Adrenal gland (tissue), 12 donors: ENCODE data around the gene PLEKHG4B. TPM values are rescaled to one million over a fixed set of nuclear protein-coding genes. Genes with fewer than 3 reads are reported as not detected.
"Not testable (repeated sequence)": the region's sequence is repeated elsewhere in the genome, so short reads cannot be mapped to it uniquely, and the experiment has no call there.

ENCODE experiments used
- DNase-seq, 7 donors: peaks; one replicate each; pipeline ENCODE4 v3.0.0-alpha.2; 2019 to 2020
- H3K27ac ChIP-seq, 5 donors: fragments of 200-600 bp; sonication (generic) in 4 of 5; 1 replicate in 3 of 5; 2 replicates in 2 of 5; pipeline versions ENCODE4 v1.5.1 to v1.8.0; 2016 to 2020; ENCODE audit warnings: mild to moderate bottlenecking in 1 of 5
- H3K27me3 ChIP-seq: fragments of 200-600 bp; 2 replicates; pipeline ENCODE4 v1.8.0; 2021
- H3K36me3 ChIP-seq, 2 donors: fragments of 200-600 bp; replicated peaks in 1 of 2; 1 replicate in 1 of 2; 2 replicates in 1 of 2; pipeline versions ENCODE4 v1.5.1 to v1.8.0; 2018 to 2022
- H3K4me1 ChIP-seq, 2 donors: fragments of 200-600 bp; replicated peaks in 1 of 2; 1 replicate in 1 of 2; 2 replicates in 1 of 2; pipeline versions ENCODE4 v1.5.1 to v1.8.0; 2018 to 2021
- H3K4me3 ChIP-seq, 4 donors: fragments of 200-600 bp; sonication (generic) in 3 of 4; one replicate each; pipeline ENCODE4 v1.5.1; 2016 to 2018
- H3K9me3 ChIP-seq, 3 donors: fragments of 200-600 bp; sonication (generic) in 1 of 3; replicated peaks in 1 of 3; 1 replicate in 2 of 3; 2 replicates in 1 of 3; pipeline versions ENCODE4 v1.5.1 to v1.8.0; 2016 to 2021
- CTCF ChIP-seq, 6 experiments: fragments of 450-650 bp in 4 of 6; fragments of 200-600 bp in 2 of 6; sonication (generic) in 1 of 6; IDR thresholded peaks; 1 replicate in 5 of 6; 2 replicates in 1 of 6; pipeline versions ENCODE4 v1.5.1 to v1.8.0; 2016 to 2021; ENCODE audit warnings: antibody characterized with exemption in 6 of 6, mild to moderate bottlenecking in 2 of 6, moderate library complexity in 1 of 6
- POLR2A ChIP-seq, 2 donors: fragments of 450-650 bp; IDR thresholded peaks; one replicate each; pipeline ENCODE4 v1.6.1; 2017; ENCODE audit warnings: antibody characterized with exemption in 2 of 2, mild to moderate bottlenecking in 2 of 2, moderate library complexity in 1 of 2
- WGBS, 4 donors: extraction: QIAGEN DNeasy Blood & Tissue Kit in 2 of 4; methylation state at CpG; one replicate each; pipeline versions ENCODE4 v1.1.5 to v1.1.7; 2013 to 2017; 5-methylcytosine and 5-hydroxymethylcytosine counted together
- intact Hi-C, 2 donors: fragments of 100-400 bp; cut with DNase I; formaldehyde crosslinking; loops; one replicate each; pipeline versions ENCODE4 v1.14.1 to v1.15.0; 2022 to 2023
- polyA plus RNA-seq, 3 donors: library from polyadenylated mRNA; stranded (reverse); fragments of 200-250 nt in 2 of 3; fragments of 350-450 nt in 1 of 3; fragmentation: Illumina TruSeq in 1 of 3; extraction: RNeasy Lipid Tissue Mini Kit (QIAGEN cat#74804) in 1 of 3; gene quantifications; one replicate each; pipeline ENCODE4 v1.2.3, GENCODE V29; 2013 to 2014
- total RNA-seq, 9 donors: library from RNA; depleted of rRNA in 4 of 9; stranded (reverse); fragments of >200 nt in 4 of 9; fragments of 120-200 nt in 1 of 9; fragmentation: NEBNext Ultra II Directional in 1 of 9; extraction: Animal tissue kit (Norgen Biotek cat#: 25700) in 1 of 9; gene quantifications; one replicate each; pipeline versions ENCODE4 v1.1.0 to v1.2.4, GENCODE V29; 2013 to 2023
- donor health status: healthy with polysubstance abuse.
- donor health status: Bipolar disorder and iron deficiency.
- donor health status: DM: yes; HTN: yes; CAD: no.
- donor health status: DM: no; HTN: no; CAD: no.
- donor health status: DM: no; HTN: no; CAD: no.
- donor health status: DM: yes; HTN: yes; CAD: no.

The PLEKHG4B gene
- total and polyA plus RNA-seq, 12 donors: 0.03 to 3.4 (median 0.12) TPM

DNA sequence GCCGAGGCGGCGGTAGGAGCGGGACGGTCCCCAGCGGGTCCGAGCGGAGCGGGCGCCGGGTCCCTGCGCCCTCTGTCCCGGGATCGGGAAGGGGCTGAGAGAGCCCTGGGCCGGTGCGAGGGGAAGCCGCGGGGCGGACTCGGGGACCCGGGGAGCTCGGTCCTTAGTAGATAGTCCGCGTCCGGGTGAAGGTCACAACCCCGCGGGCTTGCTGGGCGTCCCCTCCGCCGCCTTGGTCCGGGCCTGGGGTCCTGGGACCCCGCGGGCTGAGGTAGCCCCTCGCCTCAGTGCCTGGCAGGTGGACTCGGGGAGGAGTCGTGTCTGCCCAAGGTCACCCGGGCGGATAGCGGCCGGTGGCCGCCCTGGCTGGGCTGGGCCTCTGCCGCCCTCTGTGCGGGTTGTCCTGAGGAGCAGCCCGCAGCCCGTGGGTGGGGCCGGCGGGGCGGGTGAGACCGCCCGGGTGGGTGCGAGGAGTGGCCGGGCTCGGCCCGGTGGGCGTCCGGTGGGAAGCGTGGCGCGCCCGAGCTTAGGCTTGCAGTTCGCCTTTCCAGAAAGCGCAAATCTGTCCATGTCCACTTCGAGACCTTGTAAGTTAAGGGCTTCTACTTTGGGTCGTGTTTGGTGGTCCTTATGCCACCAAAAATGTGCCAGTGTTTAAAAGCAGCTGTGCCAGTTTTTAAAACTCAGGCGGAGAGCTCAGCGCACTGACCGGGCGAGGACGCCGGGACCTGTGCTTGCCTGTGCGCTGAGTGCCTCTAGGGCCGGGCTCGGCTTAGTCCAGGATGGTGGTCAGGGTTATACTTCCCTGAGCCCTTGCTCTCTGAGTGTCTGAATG, 126.7 kb downstream of the PLEKHG4B start:
- DNase-seq: peak; percentile 51 to 71 (median 54)
- intact Hi-C loops: no loop called here
- H3K4me3 ChIP-seq: peak overlapping the region; percentile 8 to 92 (median 82)
- no peak for TF ChIP-seq POLR2A (IDR thresholded peaks at IDR 0.05)
- TF ChIP-seq CTCF (IDR thresholded peaks at IDR 0.05): peak in 2 of 6 experiments; percentile 10
- no peaks in the 10 kb centered on the region for H3K27me3 ChIP-seq
- peaks cover 0 to 4% of the 10 kb centered on the region in 2 donors for H3K36me3 ChIP-seq
- 0 to 1% (median 1%) methylated on average over 6 to 73 of the region's 73 CpGs for WGBS, 4 donors
- peaks cover 11 to 33% of the 10 kb centered on the region in 2 donors for H3K4me1 ChIP-seq
- peak overlapping the region; percentile 62 to 94 (median 91) for H3K27ac ChIP-seq
- H3K9me3 ChIP-seq: no peaks in the 10 kb centered on the region

- WGBS, 4 donors: 5 to 7% (median 6%) methylated on average over 9 of the region's 9 CpGs
- H3K27ac ChIP-seq: peak overlapping the region in 4 of 5 donors; percentile 18 to 92 (median 90)
- H3K9me3 ChIP-seq: no peaks in the 10 kb centered on the region
- peaks cover 0 to 8% of the 10 kb centered on the region in 2 donors for H3K36me3 ChIP-seq
- H3K4me1 ChIP-seq: peaks cover 11 to 33% of the 10 kb centered on the region in 2 donors
- DNase-seq: peak in 3 of 7 donors; percentile 27 to 34 (median 27)
- intact Hi-C loops: no loop called here
- H3K4me3 ChIP-seq: peak overlapping the region in 2 of 4 donors; percentile 81 to 83
- no peak for TF ChIP-seq CTCF (IDR thresholded peaks at IDR 0.05)
- no peak for TF ChIP-seq POLR2A (IDR thresholded peaks at IDR 0.05)
- H3K27me3 ChIP-seq: no peaks in the 10 kb centered on the region
Measured at GRCh38 chr5:219460-219863, 127.5 kb downstream of the PLEKHG4B start.

DNA sequence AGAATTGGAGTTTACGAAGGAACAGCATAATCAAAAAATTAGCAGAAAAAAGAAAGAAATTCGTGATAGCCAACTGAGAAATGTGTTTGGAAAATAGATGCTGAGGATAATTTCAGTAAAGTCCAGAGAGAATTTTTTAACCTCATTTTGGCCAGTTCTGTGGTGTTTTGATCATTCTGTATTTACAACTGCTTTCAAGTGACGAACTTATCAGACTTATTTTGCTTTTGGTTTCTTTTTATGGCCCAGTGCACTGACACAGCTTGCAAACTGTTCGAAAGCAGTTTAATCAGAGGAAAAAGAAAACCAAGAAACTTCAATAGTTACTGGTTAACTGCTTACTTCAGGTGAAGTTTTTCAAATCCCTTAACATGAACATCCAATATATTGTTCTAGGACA, 128.0 kb downstream of the PLEKHG4B start:
- Histone ChIP-seq H3K27ac (peak overlapping the region in 4 of 5 donors; percentile 18 to 92 (median 90)), H3K9me3 (no peaks in the 10 kb centered on the region), H3K36me3 (peaks cover 0 to 14% of the 10 kb centered on the region in 2 donors), H3K4me3 (peak overlapping the region in 2 of 4 donors; percentile 81 to 83), H3K27me3 (no peaks in the 10 kb centered on the region), H3K4me1 (peaks cover 8 to 30% of the 10 kb centered on the region in 2 donors)
- intact Hi-C loops: no loop called here
- WGBS, 4 donors: 8 to 15% (median 11%) methylated on average over 4 of the region's 4 CpGs
- TF ChIP-seq CTCF (IDR thresholded peaks at IDR 0.05): no peak
- peak in 1 of 2 donors; percentile 33 for TF ChIP-seq POLR2A (IDR thresholded peaks at IDR 0.05)
- DNase-seq: no peak

- H3K27ac ChIP-seq, H3K4me3 ChIP-seq, H3K9me3 ChIP-seq, intact Hi-C loops, DNase-seq, H3K27me3 ChIP-seq: not testable (repeated sequence)
- Histone ChIP-seq H3K36me3 (peaks cover 0 to 45% of the 10 kb centered on the region in 2 donors), H3K4me1 (peaks cover 0 to 24% of the 10 kb centered on the region in 2 donors)
- 49 to 61% (median 50%) methylated on average over 5 to 6 of the region's 6 CpGs for WGBS, 4 donors
Measured at GRCh38 chr5:222951-223715, 131.2 kb downstream of the PLEKHG4B start.
